ENCODE data around the gene SSB. TPM values are rescaled to one million over a fixed set of nuclear protein-coding genes. Genes with fewer than 3 reads are reported as not detected.

SSB gene
- total and polyA plus RNA-seq, 2 of the 13 experiments (the other 11 are each of a cell fraction or from before 2014, with no cell fraction given): 109 to 208 TPM

GRCh38 chr2:169827272-169828140, 28.8 kb downstream of the SSB start, which contains the start of gene UBR3 (continued):
- TF ChIP-seq ZNF788 (CRISPR knock-in tag; IDR thresholded peaks at IDR 0.05; ENCODE audit: borderline replicate concordance) (peak; percentile 3; the same call in 1 of the 2 replicates), ATRX (CRISPR knock-in tag; IDR thresholded peaks at IDR 0.05; ENCODE audit: borderline replicate concordance) (no peak), CENPX (CRISPR knock-in tag; IDR thresholded peaks at IDR 0.05) (no peak), HMG20B (CRISPR knock-in tag; conservative IDR thresholded peaks at IDR 0.05) (peak; percentile 35; the same call in 1 of the 2 replicates), RARG (CRISPR knock-in tag; IDR thresholded peaks at IDR 0.05; ENCODE audit: low read depth) (no peak), NAIF1 (CRISPR knock-in tag; IDR thresholded peaks at IDR 0.05; ENCODE audit: borderline replicate concordance) (no peak), KDM5A (IDR thresholded peaks at IDR 0.05; ENCODE audit: borderline replicate concordance, low read length) (no peak; the same call in 1 of the 2 replicates), AKAP8 (CRISPR knock-in tag; IDR thresholded peaks at IDR 0.05) (0 out of 2 replicates have a peak, but pooled peaks have one; percentile 25), PHF21A (CRISPR knock-in tag; IDR thresholded peaks at IDR 0.05) (no peak; the same call in none of the 2 replicates), ZZZ3 (CRISPR knock-in tag; IDR thresholded peaks at IDR 0.05; ENCODE audit: borderline replicate concordance) (no peak), BORCS8-MEF2B (CRISPR knock-in tag; IDR thresholded peaks at IDR 0.05) (no peak), TOE1 (CRISPR knock-in tag; IDR thresholded peaks at IDR 0.05) (no peak), SSRP1 (CRISPR knock-in tag; IDR thresholded peaks at IDR 0.05) (no peak), JARID2 (CRISPR knock-in tag; IDR thresholded peaks at IDR 0.05; ENCODE audit: insufficient replicate concordance) (peak; percentile 31), NFATC3 (CRISPR knock-in tag; IDR thresholded peaks at IDR 0.05) (0 out of 2 replicates have a peak, but pooled peaks have one; percentile 34), ZNF557 (CRISPR knock-in tag; IDR thresholded peaks at IDR 0.05) (no peak), CREBL2 (CRISPR knock-in tag; IDR thresholded peaks at IDR 0.05; ENCODE audit: borderline replicate concordance) (no peak), ZNF282 (IDR thresholded peaks at IDR 0.05; ENCODE audit: partially characterized antibody) (no peak), ZNF660 (CRISPR knock-in tag; IDR thresholded peaks at IDR 0.05; ENCODE audit: borderline replicate concordance, low read depth) (no peak), ZMYM4 (CRISPR knock-in tag; IDR thresholded peaks at IDR 0.05) (peak; percentile 87), KDM5B (CRISPR knock-in tag; IDR thresholded peaks at IDR 0.05; ENCODE audit: borderline replicate concordance) (0 out of 2 replicates have a peak, but pooled peaks have one; percentile 22), ZNF318 (CRISPR knock-in tag; IDR thresholded peaks at IDR 0.05) (no peak)

All from HepG2 (cell line).